GM19468 (cell line): ENCODE data around the gene PLG.
"Not testable (repeated sequence)": the region's sequence is repeated elsewhere in the genome, so short reads cannot be mapped to it uniquely, and the experiment has no call there.

Experiments used
- ATAC-seq: cut with Tn5 transposase; IDR thresholded peaks from one replicate; pipeline ENCODE4 v1.9.1; 2021; ENCODE audit warnings: mild to moderate bottlenecking, moderate library complexity, moderate number of reproducible peaks; ENCODE audit not compliant: unreplicated experiment; ENCODE audit errors: extremely low read depth

PLG gene

DNA sequence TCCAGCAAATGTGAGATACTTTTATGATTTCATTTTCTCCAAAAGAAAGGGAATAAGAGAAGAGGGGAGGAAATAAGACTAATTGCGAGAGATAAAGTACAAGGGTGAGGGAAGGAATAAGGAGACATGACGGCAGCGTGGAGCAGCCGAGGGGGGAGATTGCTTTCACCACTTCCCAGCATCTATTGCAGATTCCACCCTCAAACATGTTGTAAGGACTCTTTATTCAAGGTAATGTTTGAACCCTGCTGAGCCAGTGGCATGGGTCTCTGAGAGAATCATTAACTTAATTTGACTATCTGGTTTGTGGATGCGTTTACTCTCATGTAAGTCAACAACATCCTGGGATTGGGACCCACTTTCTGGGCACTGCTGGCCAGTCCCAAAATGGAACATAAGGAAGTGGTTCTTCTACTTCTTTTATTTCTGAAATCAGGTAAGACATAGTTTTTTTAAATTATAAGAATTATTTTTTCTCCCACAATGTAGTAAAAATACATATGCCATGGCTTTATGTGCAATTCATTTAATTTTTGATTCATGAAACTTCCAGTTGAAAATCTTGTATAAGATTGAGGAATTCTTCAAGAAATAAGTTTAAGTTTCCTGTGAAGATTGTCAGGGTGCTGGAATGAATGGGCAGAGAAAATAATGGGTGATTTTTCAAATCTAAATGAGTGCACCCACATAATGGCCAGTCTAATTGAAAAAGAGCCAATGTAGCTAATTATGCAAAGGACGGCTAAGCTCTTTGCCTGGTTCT is at the start of gene PLG:
Gene PLG (plus strand): TSS at position 327 of the 763 bp plus-strand sequence. CDS start 61 bp downstream, at position 388.
- ATAC-seq: not testable (repeated sequence)

DNA sequence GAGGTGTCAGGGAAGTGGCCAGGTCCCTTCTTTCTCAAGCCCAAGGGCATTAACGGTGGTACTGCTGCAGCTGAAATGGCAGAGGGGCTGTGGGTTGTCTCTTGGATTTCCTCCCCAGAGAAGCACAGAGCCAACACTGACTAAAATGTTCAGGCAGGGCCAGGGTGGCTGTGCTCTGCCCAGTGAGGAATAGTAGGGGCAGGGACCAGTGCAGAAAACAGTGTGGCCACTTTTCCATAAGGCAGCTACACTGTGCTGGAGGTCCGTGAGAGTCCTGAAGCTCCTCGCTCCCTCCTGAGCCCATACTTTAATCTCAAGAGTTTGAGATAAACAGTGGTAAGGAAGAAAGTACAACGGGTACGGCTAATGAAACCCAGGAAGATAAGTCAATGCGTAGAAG is 42.5 kb upstream of the PLG start:
- no peak for ATAC-seq

- ATAC-seq: no peak
Observed at GRCh38 chr6:160661216-160661615, 40.8 kb upstream of the PLG start.

DNA sequence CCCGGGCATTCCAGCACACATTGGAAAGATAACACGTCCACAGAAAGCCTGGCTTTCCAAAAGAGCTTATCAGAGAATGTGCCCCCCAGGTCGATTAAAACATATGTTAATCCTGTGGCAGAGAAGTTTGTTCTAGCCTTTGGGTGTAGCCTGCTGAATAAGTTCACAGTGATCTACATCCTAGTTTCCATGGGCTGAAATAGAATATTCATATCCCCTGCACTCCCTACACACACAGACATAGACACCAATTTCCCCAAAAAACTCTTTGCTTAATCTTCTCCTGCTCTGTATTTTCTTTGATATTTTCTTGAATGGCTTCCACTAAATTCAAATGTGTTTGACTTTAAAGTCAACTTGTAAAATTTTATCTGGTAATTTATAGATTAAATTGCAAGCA is 39.6 kb upstream of the PLG start:
- ATAC-seq: no peak

DNA sequence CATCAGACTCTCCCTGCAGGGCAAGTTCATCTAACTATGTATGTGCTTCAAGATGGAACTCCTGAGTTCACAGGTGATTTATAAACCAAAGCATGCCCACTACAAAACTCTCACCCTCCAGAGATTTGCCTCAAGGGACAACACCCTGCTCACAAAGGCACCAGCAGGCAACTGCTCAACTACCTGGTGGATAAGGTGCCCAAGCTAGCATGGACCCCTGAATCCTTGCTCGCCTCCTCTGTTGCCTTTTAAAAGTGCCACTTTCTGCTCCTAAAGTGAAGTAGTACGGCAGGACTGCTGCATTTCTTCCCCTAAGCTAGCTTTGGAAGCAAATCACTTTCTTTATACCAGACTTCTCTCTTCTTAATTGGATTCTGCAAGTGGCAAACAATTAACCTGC is 39.2 kb upstream of the PLG start:
- no peak for ATAC-seq

DNA sequence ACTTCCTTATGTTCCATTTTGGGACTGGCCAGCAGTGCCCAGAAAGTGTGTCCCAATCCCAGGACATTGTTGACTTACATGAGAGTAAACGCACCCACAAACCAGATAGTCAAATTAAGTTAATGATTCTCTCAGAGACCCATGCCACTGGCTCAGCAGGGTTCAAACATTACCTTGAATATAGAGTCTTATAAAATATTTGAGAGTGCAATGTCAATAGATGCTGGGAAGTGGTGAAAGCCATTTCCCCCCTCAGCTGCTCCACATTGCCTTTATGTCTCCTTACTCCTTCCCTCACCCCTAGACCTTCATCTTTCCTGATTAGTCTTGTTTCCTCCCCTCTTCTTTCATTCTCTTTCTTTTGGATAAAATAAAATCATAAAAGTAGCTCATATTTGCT is 37.8 kb upstream of the PLG start, which contains the start of gene LPA:
Gene LPA (minus strand): TSS at position 78 of the 400 bp plus-strand sequence. CDS start 61 bp downstream, at position 17.
- not testable (repeated sequence) for ATAC-seq

GRCh38 chr6:160667639-160668481 is 34.2 kb upstream of the PLG start:
- ATAC-seq: no peak

DNA sequence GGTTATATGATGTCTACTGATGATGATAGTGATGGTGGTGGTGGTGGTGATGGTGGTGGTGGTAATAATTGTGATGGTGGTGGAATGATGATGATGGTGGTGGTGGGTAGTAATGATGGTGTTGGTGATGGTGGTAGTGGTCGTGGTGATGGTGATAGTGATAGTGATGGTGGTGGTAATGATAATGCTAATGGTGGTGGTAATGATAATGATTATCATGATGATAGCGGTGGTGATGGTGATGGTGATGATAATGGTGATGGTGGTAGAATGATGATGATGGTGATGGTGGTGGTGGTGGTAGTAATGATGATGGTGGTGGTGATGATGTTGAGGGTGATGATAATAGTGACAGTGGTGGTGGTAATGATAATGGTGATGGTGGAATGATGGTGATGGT is 33.5 kb upstream of the PLG start:
- ATAC-seq: no peak

DNA sequence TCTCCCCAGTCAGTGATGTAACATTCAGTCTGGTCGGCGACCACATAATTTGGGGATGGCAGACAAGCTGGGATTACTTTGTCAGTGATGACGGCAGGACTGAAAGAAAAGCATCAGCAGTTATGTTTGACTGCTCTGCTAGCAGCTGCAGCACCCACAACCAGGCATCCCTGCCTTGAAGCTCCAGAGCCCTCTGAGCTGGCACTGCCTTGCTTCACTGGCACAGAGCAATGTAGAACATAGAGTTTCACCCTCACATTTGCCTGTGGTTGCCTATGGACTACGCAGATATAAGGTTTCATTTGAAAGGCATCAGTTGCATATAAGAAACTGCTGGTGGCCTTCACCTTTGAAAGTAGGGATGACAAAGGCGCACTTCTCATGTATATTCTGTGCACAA is 25.6 kb upstream of the PLG start:
- not testable (repeated sequence) for ATAC-seq

- ATAC-seq: no peak
Observed at GRCh38 chr6:160678230-160678629, 23.8 kb upstream of the PLG start.

GRCh38 chr6:160678744-160679401 is 23.2 kb upstream of the PLG start:
- ATAC-seq: no peak

DNA sequence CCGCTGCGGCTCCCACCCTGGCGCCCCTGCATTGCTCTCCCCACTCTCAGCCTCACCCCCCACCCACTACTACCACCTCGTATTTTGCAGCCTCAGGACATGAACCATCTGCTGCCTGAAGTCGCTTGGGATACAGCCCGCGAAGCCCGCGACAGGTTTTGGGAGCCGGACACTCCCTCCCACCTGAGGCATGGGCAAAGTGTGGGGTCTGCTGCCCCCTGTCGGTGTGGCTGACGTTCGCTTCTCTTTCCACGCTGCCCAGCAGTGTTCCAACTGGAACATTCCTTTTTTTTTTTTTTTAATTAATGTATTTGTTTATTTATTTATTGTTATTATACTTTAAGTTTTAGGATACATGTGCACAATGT is 22.7 kb upstream of the PLG start:
- no peak for ATAC-seq

- ATAC-seq: not testable (repeated sequence)
Observed at GRCh38 chr6:160685101-160685761, 16.8 kb upstream of the PLG start.

GRCh38 chr6:160685762-160686450 is 16.1 kb upstream of the PLG start:
- no peak for ATAC-seq

DNA sequence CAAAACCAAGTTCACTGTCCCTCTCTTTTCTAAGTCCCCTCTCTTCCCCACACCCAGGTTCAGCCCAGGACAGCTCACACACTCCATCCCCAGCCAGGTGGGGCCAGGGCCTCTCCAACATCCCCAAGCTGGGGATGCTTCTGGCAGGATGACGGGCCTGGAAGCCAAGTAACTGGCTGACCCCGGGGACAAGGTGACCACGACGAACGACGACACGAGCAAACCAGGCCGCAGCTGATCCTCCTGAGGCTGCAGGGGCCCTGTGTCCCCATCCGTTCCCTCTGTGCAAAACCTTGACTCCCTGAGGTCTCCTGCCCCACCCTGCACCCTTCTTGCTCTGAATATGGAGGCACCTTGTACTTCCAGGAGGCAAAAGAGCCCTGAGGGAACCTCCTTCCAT is 11.6 kb upstream of the PLG start:
- no peak for ATAC-seq

DNA sequence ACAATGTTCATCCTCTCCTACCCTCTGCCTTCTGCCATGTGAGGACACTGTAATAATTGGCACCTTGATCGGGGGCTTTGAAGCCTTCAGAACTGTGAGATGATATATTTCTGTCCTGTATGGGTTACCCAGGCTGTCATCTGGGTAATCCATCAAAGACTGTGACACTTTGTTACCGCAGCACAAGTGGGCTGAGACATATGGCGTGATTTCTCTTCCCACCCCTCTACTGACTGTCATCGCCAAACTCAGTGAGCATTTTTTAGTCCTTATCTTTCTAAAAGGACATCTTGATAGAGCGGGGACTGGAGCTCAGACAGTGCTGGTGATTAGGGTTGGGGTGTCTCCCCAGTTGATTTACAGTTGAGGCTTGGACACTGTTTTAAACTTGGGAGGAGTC is 10.4 kb upstream of the PLG start:
- no peak for ATAC-seq

- no peak for ATAC-seq
Observed at GRCh38 chr6:160692369-160692959, 9.6 kb upstream of the PLG start.

GRCh38 chr6:160695025-160695424 is 7.0 kb upstream of the PLG start:
- not testable (repeated sequence) for ATAC-seq

DNA sequence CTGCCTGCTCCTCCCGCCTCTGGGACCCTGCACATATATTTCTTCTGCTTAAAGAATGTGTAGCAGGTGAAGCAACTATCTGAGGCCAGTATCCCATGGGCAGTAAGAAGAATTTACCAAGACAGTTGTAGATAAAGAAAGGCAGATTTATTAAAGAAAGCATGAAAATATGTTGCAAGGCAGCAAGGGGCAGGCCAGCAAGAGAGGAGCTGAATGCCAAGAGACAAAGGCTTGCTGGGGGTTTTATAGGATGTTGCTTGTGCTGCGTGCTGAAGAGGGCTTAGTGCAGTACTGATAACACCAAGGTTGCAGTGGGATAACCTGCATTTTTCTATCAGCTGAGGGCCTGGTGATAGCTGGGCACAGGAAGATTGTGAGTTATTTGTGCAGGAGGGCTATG is 6.4 kb upstream of the PLG start:
- not testable (repeated sequence) for ATAC-seq
